B cell (primary cell): Measurements from ENCODE around the gene RGS6. TPM values are rescaled to one million over a fixed set of nuclear protein-coding genes. Genes with fewer than 3 reads are reported as not detected.

ENCODE experiments used
- ATAC-seq: fragments of 200-7000 bp; cut with Tn5 transposase; one replicate; pipeline ENCODE4 v1.10.0; 2021; ENCODE audit warnings: low read depth, mild to moderate bottlenecking, moderate number of reproducible peaks, moderate library complexity
- CTCF ChIA-PET: fragments of 350-600 bp; sonication (Branson Sonifier 250); formaldehyde crosslinking; loops from one replicate; lab custom pipeline; 2021; ENCODE audit warnings: antibody characterized with exemption, inconsistent platforms; lab: Charles Lee
- POLR2A ChIA-PET: fragments of 350-600 bp; sonication (Branson Sonifier 250); formaldehyde crosslinking; loops from one replicate; lab custom pipeline; 2021; ENCODE audit warnings: antibody characterized with exemption; lab: Charles Lee
- DNase-seq: peaks from one replicate; pipeline ENCODE4 v3.0.0; 2013
- H2AFZ ChIP-seq: 2 replicates; pipeline ENCODE4 v1.6.1; 2012; ENCODE audit warnings: mild to moderate bottlenecking, low read depth, low read length; ENCODE audit not compliant: insufficient read depth, poor library complexity, severe bottlenecking
- H3K27ac ChIP-seq, 2 donors: 1 replicate in 1 of 2; 2 replicates in 1 of 2; pipeline ENCODE4 v1.5.1; 2012 to 2013; ENCODE audit warnings: low read length in 2 of 2, mild to moderate bottlenecking in 2 of 2, moderate library complexity in 1 of 2
- H3K27me3 ChIP-seq, 4 experiments: fragments of 200-600 bp in 1 of 4; sonication (generic) in 1 of 4; replicated peaks in 1 of 4; 1 replicate in 2 of 4; 2 replicates in 2 of 4; pipeline versions ENCODE4 v1.6.1 to v1.7.0; 2013 to 2016; ENCODE audit warnings: low read length in 3 of 4, mild to moderate bottlenecking in 2 of 4, mixed read lengths in 1 of 4, moderate library complexity in 1 of 4; ENCODE audit not compliant: insufficient read depth in 4 of 4, control insufficient read depth in 3 of 4; ENCODE audit errors: control extremely low read depth in 1 of 4
- H3K36me3 ChIP-seq, 2 experiments: replicated peaks in 1 of 2; 1 replicate in 1 of 2; 2 replicates in 1 of 2; pipeline versions ENCODE4 v1.6.1 to v1.7.1; 2013; ENCODE audit warnings: low read length in 1 of 2; ENCODE audit not compliant: insufficient read depth in 2 of 2, control insufficient read depth in 1 of 2; ENCODE audit errors: control extremely low read depth in 1 of 2, extremely low read depth in 1 of 2
- H3K4me1 ChIP-seq, 2 donors: fragments of 200-600 bp in 1 of 2; sonication (generic) in 1 of 2; 1 replicate in 1 of 2; 2 replicates in 1 of 2; pipeline versions ENCODE4 v1.5.1 to v1.6.1; 2013 to 2017; ENCODE audit warnings: low read length in 2 of 2; ENCODE audit not compliant: control insufficient read depth in 2 of 2, insufficient read depth in 2 of 2
- H3K4me2 ChIP-seq: replicated peaks from 2 replicates; pipeline ENCODE3; 2012; ENCODE audit warnings: mild to moderate bottlenecking, low read depth, low read length; ENCODE audit not compliant: poor library complexity, severe bottlenecking
- H3K4me3 ChIP-seq, 5 experiments: fragments of 200-600 bp in 1 of 5; sonication (generic) in 1 of 5; 1 replicate in 3 of 5; 2 replicates in 2 of 5; pipeline versions ENCODE4 v1.5.1 to v1.7.0; 2011 to 2016; ENCODE audit warnings: low read length in 4 of 5, mild to moderate bottlenecking in 4 of 5, low read depth in 2 of 5, control low read depth in 1 of 5, moderate library complexity in 1 of 5; ENCODE audit not compliant: insufficient read depth in 1 of 5; ENCODE audit errors: control extremely low read depth in 1 of 5, extremely low read depth in 1 of 5
- H3K79me2 ChIP-seq: fragments of 200-600 bp; sonication (generic); one replicate; pipeline ENCODE4 v1.6.0; 2016; ENCODE audit warnings: low read length; ENCODE audit not compliant: control insufficient read depth, insufficient read depth
- H3K9ac ChIP-seq: fragments of 200-600 bp; sonication (generic); 2 replicates; pipeline ENCODE4 v1.6.1; 2017; ENCODE audit warnings: mild to moderate bottlenecking, low read length, moderate library complexity
- H3K9me3 ChIP-seq, 3 donors: one replicate each; pipeline versions ENCODE4 v1.6.1 to v1.7.1; 2013; ENCODE audit warnings: low read length in 2 of 3; ENCODE audit not compliant: control insufficient read depth in 2 of 3, insufficient read depth in 1 of 3; ENCODE audit errors: control extremely low read depth in 1 of 3
- H4K20me1 ChIP-seq: 2 replicates; pipeline ENCODE4 v1.6.0; 2012; ENCODE audit warnings: mild to moderate bottlenecking, low read length; ENCODE audit not compliant: insufficient read depth, control insufficient read depth, poor library complexity, severe bottlenecking
- H3K27ac Mint-ChIP-seq: one replicate; pipeline ENCODE4 v1.8.0; 2021; ENCODE audit warnings: mixed read lengths
- H3K27me3 Mint-ChIP-seq: one replicate; pipeline ENCODE4 v1.8.0; 2021; ENCODE audit warnings: mixed read lengths
- H3K4me1 Mint-ChIP-seq: one replicate; pipeline ENCODE4 v1.8.0; 2021; ENCODE audit warnings: mixed read lengths
- H3K4me3 Mint-ChIP-seq: one replicate; pipeline ENCODE4 v1.8.0; 2021; ENCODE audit warnings: mixed read lengths
- H3K9me3 Mint-ChIP-seq: one replicate; pipeline ENCODE4 v1.8.0; 2022; ENCODE audit warnings: mixed read lengths; ENCODE audit not compliant: insufficient read depth
- CTCF ChIP-seq: fragments of 200-600 bp; IDR thresholded peaks from one replicate; pipeline ENCODE4 v1.8.0; 2022; ENCODE audit warnings: antibody characterized with exemption, mild to moderate bottlenecking
- EZH2 ChIP-seq: IDR thresholded peaks from 2 replicates; pipeline ENCODE4 v1.6.1; 2012; ENCODE audit warnings: borderline replicate concordance, low read depth, mild to moderate bottlenecking, moderate library complexity, low read length; ENCODE audit not compliant: insufficient read depth, poor library complexity, severe bottlenecking
- WGBS: methylation state at CpG from one replicate; pipeline ENCODE4 v1.1.5; 2013; ENCODE audit warnings: missing lambda C conversion rate; ENCODE audit not compliant: insufficient coverage; 5-methylcytosine and 5-hydroxymethylcytosine counted together
- intact Hi-C: fragments of 100-400 bp; cut with micrococcal nuclease; formaldehyde crosslinking; loops from one replicate; pipeline ENCODE4 v1.10.0; 2022
- polyA plus RNA-seq: library from polyadenylated mRNA; depleted of rRNA; stranded (reverse); fragments of >200 nt; gene quantifications from 2 replicates; pipeline ENCODE4 v1.2.3, GENCODE V29; 2012
- total RNA-seq, 2 donors: library from RNA; stranded (reverse); fragments of 120-200 nt in 1 of 2; gene quantifications; 1 replicate in 1 of 2; 2 replicates in 1 of 2; pipeline versions ENCODE4 v1.2.3 to v1.2.4, GENCODE V29; 2013 to 2022

The RGS6 gene
- total and polyA plus RNA-seq, 2 donors (not counting 1 experiment from before 2014, with no cell fraction given) = 0.07 TPM; not detected in 1

GRCh38 chr14:72347118-72347517 lies 414.9 kb downstream of the RGS6 start:
- ChIA-PET POLR2A (no interaction called here), CTCF (no interaction called here)
- ATAC-seq (no peak), DNase-seq (no peak)
- Histone ChIP-seq H3K27ac (no peak overlapping the region), H3K4me3 (no peak overlapping the region), H3K9ac (no peak overlapping the region), H3K36me3 (no peaks in the 10 kb centered on the region), H2AFZ (no peak overlapping the region), H3K79me2 (no peaks in the 10 kb centered on the region), H3K4me1 (no peaks in the 10 kb centered on the region), H4K20me1 (no peaks in the 10 kb centered on the region), H3K4me2 (no peak overlapping the region), H3K9me3 (no peaks in the 10 kb centered on the region), H3K27me3 (peaks cover 0 to 2% (median 0%) of the 10 kb centered on the region in 4 experiments)
- intact Hi-C loops = no loop called here
- H3K4me3 Mint-ChIP-seq = no peak overlapping the region
- no peak overlapping the region for H3K27ac Mint-ChIP-seq
- no peaks in the 10 kb centered on the region for H3K4me1 Mint-ChIP-seq
- WGBS = 80% methylated on average over 1 of the region's 3 CpGs
- H3K9me3 Mint-ChIP-seq = peaks cover 3% of the 10 kb centered on the region
- H3K27me3 Mint-ChIP-seq = peaks cover 13% of the 10 kb centered on the region
- TF ChIP-seq CTCF (no peak), EZH2 (no peak)

GRCh38 chr14:72350215-72350614 lies 418.0 kb downstream of the RGS6 start:
- H3K27me3 ChIP-seq = peaks cover 0 to 5% (median 0%) of the 10 kb centered on the region in 4 experiments
- DNase-seq (no peak), ATAC-seq (no peak)
- H3K9ac ChIP-seq = no peak overlapping the region
- no peaks in the 10 kb centered on the region for H3K79me2 ChIP-seq
- no peak overlapping the region for H2AFZ ChIP-seq
- no peaks in the 10 kb centered on the region for H3K4me1 Mint-ChIP-seq
- WGBS = 20% methylated on average over 1 of the region's 1 CpG
- TF ChIP-seq CTCF = no peak
- no peak for TF ChIP-seq EZH2
- H3K9me3 Mint-ChIP-seq = no peaks in the 10 kb centered on the region
- ChIA-PET POLR2A (no interaction called here), CTCF (no interaction called here)
- no peak overlapping the region for H3K27ac Mint-ChIP-seq
- no peaks in the 10 kb centered on the region for H3K9me3 ChIP-seq
- H3K4me1 ChIP-seq = no peaks in the 10 kb centered on the region
- no peak overlapping the region for H3K4me3 Mint-ChIP-seq
- no peaks in the 10 kb centered on the region for H3K36me3 ChIP-seq
- intact Hi-C loops = no loop called here
- no peaks in the 10 kb centered on the region for H4K20me1 ChIP-seq
- H3K27ac ChIP-seq = no peak overlapping the region
- no peak overlapping the region for H3K4me2 ChIP-seq
- H3K4me3 ChIP-seq = no peak overlapping the region
- H3K27me3 Mint-ChIP-seq = peaks cover 18% of the 10 kb centered on the region
